Fibroblast of skin of left biceps (primary cell): Measurements from ENCODE around the gene S100A5.
"Not testable (repeated sequence)": the region's sequence is repeated elsewhere in the genome, so short reads cannot be mapped to it uniquely, and the experiment has no call there.

ENCODE experiments used
- DNase-seq, 2 experiments: peaks; one replicate each; pipeline ENCODE4 v3.0.0-alpha.2; 2013; ENCODE audit warnings: low read depth in 2 of 2

Gene S100A5

DNA sequence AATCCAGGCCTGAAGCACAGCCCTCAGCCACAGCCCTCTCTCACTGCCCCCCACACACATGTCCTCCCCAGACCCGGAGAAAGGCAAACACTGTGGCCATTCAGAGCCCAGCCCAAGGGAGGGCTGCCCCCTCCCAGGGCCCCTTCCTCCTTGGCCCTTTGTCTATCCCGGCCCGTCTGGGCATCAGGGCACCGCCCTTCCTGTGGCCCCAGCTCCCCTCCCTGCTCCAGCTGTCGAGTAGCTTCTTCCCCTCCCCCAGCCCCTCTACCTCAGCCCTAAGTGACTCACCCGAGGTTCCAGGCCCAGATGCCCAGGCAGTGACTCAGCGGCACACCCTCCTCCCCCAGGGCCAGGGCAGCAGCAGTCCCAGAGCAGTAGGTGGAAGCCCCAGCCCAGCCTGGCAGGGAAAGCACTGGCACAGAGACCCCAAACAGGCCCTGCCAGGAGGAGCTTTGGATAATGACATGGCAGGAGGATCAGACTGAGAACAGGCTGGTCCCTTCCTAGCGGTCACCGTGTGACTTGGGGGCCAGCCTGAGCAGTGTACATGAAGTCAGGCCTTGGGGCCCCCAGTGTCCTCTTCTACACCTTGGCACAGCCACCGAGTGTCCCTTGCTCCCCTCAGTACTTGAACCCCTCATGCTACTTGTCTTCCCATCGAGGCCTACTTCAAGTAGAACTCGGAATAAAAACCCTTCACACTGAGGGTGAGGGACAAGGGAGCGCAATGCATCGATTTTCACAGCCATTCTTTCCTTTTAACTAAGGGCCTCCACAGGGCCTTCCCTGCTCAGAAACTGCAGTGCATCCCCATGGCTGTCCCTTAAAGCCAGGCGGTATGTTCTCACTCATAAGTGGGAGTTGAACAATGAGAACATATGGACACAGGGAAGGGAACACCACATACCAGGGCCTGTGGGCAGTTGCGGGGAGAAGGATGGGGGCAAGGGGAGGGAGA, 26.0 kb upstream of the S100A5 start:
- DNase-seq = peak; percentile 91 to 92

DNA sequence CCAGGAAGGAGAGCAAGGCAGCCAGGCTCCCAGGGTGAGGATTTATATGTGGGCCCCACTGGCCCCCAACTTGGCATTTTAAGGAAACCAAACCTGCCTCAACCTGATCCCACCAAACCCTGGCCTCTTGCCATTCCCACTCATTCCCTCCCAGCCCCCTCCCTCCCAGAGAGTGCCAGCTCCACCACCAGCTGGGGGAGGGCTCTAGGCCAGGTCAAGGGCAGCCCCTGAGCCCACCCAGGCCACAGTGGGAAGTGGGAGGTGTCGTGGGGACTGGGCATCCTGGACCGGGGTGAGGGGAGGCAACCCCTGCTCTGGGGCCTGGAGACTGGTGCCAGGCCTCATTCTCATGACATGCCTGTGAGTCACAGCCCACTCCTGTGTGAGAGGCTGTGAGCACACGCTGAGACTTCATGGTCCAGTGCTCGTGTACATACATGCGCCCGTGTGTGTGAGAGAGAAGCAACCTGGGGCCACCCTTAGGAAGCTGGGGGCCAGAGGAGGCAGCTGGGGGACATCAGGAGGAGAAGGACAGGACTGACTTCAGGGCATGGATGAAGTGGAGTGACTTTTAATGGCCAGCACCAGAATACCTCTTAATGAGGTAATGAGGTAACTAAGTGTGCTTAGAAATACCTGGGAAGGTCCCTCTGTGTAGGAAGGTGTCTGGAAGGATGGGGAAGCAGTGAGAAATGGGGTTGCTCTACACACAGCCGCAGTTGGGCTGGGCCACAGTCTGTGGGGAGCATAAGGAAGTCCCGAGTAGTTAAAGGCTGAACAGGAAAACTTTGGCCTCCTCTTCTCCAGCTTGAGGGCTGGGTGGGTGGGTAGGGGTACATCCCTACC, 25.0 kb upstream of the S100A5 start, which contains the start of gene S100A2:
TSS of gene S100A2 (minus strand) at position 316 of the 846 bp plus-strand sequence. CDS start 1,967 bp downstream, outside the sequence.
- DNase-seq = peak; percentile 66 to 71

DNA sequence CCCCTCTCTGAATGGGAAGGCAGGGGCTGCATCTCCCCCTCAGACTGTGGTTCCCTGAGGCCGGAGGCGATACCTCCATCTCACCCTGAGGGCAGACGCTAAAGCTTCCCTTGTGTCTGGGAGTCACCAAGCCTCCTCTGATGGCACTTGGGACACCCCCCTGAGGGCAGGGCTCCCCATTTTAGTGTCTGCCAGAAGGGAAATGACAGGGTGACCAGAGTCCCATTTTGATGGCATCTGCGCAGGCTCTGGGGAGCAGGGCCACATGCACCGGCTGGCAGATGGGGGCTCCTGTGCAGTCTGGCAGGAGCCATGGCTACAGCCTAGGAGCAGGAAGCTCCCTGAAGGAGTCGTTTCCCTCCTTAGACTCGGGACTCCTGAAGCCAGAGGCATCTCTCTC, 23.3 kb upstream of the S100A5 start:
- no peak for DNase-seq

DNA sequence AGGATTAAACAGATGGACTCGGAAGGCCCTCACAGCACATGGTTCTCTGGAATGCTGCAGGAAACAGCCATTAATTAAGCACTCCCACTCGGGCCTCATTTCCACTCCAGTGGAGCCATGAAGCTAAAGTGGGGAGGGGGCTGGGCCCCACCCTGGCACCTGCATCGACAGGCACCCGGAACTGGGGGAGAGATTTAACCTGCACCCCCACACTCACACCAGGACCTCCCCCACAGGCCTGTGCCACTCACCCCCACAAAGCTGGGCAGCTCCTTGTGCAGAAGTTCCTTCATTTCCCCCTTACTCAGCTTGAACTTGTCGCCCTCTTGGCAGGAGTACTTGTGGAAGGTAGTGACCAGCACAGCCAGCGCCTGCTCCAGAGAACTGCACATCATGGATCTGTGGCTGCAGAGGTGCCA, 22.8 kb upstream of the S100A5 start:
- DNase-seq = no peak

DNA sequence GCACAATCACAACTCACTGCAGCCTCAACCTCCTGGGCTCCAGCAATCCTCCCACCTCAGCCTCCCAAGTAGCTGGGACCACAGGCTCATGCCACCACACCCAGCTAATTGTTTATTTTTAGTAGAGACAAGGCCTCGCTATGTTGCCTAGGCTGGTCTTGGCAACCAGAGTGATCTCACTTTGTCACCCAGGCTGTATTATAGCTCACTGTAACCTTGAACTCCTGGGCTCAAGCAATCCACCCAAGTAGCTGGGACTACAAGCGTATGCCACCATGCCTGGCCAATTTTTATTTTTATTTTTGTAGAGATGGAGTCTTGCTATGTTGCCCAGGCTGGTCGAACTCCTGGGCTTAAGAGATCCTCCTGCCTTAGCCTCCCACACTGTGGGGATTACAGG, 21.3 kb upstream of the S100A5 start:
- DNase-seq = not testable (repeated sequence)

DNA sequence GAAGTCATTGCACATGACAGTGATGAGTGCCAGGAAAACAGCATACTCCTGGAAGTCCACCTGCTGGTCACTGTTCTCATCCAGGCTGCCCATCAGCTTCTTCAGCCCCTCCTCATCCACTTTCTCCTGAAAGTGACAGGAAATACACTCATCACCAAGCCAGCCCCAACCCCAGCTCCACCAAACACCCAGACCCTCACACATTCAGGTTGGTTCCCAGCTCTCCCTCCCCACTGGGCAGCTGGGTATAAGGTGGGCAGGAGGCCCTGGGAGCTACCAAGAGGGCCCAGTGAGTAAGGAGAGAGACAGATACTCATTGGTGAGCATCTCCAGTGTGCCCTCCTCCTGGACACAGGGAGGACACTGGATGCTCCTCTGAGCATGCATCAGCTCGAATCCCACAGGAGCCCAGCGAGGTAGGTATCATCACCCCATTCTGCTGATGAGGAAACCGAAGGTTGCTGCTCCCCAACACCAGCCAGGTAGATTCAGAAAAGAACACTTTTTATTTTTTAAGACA, 20.8 kb upstream of the S100A5 start:
- DNase-seq = no peak

DNA sequence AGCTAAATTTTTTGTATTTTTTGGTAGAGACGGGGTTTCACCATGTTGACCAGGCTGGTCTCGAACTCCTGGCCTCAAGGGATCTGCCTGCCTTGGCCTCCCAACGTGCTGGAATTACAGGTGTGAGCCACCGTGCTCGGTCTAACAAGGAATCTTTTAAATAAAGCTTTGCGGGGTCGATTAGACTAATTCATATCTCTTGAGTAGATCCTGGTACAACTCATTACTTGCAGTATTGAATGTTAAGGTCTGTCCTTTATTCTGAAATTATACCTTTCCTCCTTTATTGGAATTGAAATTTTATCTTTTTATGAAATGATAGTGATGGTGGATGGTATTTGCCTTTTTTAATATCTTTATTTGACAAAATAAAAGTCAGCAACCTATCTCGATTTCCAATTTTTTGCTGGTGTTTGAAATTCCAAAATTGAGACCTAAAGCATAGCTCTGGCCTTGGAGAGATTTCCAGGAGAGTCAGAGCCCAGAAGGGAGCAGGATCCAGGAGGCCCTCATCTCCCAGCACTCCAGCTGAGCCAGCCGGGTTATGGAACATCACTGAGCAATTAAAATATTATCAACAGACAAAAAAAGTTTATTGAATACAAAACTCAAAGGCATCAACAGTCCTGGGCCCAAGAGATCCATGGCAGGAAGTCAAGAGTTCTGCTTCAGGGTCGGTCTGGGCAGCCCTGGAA, 20.2 kb upstream of the S100A5 start:
- no peak for DNase-seq

DNA sequence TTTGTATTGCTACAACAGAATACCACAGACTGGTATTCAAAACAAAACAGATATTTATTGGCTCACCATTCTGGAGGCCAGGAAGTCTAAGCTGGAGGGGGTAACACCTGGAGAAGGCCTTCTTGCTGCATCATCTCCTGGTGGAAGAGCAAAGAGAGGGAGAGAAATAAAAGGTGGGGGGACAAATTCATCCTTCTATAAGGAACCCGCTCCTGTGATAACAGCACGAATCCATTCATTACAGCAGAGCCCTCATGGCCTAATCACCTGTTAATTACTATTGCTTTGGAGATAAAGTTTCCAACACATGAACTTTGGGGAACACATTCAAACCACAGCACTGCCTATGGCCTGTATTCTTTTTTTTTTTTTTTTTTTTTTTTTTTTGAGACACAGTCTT, 19.5 kb upstream of the S100A5 start:
- no peak for DNase-seq

DNA sequence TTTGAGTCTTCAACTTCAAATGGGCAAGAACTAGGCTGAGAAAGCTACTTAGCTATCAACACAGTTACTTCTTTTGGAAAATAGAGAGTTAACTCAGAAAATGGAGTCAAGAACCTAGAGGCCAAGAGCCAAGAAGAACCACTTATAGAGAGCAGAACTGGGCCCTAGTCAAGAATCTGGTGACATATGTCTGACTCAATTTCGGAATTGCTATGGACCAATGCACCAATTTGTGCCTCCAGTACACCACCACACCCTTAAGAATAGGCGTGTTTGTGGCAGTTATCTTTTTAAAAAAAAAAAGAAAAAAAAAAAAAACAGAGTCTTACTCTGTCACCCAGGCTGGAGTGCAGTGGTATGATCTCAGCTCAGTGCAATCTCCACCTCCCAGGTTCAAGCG, 17.1 kb upstream of the S100A5 start:
- no peak for DNase-seq

DNA sequence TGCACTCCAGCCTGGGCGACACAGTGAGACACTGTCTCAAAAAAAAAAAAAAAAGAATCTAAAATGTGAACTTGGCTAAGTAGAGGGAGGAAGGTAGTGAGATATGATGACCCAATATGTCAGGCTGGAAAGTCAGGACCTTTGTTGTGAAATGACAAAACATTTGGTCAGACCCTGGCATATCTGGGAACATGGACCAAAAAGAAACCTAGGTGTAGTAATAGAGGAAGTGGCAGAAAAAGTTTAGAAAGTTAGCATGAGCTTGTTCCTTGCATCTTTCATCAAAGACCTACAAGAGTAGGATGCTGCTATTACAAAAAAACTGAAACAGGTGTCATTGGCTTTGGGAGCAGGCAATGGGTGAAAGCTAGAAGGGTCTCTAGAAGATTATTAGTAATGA, 15.6 kb upstream of the S100A5 start:
- DNase-seq = no peak

DNA sequence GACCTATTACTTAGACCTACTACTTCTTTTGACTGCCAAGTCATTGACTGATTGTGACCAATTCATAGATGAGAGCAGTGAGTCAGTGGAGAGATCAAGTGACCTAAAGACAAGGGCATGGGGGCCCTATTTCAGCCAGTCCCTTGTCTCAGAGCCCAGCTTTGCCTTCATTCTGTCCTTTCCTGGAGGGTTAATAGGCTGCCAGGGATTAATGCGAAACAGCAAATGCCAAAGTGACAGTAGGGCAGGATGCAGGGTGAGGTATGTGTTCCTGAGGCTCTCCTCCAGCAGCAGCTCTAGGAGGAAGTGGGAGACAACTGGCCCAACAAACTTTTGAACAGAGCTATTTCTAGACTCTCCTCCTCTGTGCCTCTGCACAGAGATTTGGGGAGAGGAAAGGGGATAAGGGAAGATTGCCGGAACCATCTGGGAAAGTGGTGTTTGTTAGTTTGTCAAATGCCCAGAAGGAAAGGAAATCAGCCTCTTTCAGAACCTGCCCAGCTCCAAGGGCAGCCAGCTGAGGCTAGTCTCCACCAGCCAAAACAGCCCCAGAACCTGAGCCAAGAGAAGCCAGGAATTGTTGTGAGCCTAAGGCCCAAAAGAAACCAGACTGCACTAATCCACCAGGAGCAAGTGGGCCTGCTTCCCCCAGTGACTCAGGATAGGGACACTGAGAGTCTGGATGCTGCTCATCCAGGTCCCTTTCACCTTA, 13.3 kb upstream of the S100A5 start:
- no peak for DNase-seq

DNA sequence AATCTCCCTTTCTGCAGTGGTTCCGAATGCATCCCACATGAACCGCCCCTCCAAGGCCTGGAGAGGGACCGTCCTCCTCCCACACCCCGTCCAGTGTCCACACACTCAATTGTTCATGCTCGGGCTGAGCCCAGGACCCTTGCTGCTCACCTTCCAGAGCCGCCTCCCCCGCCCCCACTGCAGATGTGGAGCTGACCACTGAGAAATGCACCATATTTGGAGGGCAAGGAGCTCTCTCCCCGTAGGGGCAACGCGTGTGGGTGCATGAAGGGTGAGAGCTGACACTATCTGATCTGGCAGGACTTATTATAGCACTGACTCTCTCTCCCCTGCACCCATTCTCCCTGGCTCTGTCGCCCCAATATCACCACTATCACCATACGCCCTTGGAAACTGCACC, 12.4 kb upstream of the S100A5 start:
- no peak for DNase-seq

DNA sequence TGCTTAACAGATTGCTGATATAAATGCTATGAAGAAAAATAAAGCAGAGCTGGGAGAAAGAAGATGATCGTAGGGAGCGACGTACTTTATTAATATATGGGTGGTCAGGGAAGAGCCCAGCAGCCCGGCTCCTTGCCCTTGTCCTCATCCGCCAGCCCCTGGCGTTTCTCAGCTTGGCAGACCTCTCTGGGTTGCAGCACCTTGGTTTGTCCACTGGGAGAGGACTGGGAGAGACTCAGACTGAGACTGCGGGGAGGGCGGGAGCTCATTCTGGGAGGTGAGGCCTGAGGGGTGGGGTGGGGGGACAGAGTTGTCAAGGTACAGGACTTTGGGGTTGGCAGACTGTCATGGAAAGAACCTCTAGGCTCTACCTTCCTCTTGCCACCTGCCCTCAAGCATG, 11.6 kb upstream of the S100A5 start:
- no peak for DNase-seq

DNA sequence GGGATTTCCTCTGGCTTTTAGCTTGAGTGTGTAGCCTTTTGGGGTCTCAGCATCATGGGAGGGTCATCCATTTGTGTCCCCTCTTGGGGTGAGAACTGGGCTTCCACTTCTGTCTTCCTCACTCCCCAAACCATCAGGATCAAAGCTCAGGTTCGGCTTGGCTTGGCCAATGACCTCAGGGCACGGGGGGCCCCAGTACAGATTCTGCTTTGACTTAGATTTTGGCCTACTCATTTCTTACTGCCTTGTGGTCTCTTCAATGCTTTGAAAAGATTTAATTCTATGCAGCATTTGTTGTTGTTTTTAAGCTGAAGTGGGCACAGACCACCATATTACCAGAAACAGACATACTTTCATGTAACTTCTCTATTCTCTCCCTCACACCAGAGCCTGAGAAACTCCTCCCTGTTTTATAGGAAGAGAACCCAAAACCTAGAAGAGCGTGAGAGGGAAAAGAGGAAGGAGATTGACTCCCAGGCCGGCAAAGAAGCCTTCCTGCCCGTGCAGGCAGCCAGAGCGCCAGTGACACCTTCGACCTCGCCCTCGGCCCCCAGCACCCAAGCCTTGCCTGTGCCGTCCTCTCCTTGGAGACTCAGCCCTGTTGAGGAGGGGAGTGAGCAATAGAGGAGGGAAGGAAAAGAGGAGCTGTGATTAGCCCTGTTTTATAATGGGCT, 10.2 kb upstream of the S100A5 start:
- DNase-seq = no peak

DNA sequence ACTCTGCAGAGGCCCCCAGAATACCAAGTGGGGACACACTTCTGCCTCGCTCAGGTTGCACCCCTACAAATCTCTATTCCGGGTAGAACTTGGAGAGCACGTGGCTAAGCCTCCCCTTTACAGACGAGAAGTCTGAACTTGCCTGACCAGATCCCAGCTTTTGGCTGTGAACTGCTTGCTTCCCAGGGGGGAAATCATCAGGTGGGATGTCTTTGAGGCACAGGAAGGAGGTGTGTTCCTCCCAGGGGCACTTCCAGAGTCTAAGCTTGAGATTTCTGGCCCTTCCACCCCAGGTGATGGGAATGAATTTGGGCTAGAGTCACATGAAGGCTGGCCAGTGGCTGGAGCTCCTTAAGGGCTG, 9.6 kb upstream of the S100A5 start:
- DNase-seq = no peak

DNA sequence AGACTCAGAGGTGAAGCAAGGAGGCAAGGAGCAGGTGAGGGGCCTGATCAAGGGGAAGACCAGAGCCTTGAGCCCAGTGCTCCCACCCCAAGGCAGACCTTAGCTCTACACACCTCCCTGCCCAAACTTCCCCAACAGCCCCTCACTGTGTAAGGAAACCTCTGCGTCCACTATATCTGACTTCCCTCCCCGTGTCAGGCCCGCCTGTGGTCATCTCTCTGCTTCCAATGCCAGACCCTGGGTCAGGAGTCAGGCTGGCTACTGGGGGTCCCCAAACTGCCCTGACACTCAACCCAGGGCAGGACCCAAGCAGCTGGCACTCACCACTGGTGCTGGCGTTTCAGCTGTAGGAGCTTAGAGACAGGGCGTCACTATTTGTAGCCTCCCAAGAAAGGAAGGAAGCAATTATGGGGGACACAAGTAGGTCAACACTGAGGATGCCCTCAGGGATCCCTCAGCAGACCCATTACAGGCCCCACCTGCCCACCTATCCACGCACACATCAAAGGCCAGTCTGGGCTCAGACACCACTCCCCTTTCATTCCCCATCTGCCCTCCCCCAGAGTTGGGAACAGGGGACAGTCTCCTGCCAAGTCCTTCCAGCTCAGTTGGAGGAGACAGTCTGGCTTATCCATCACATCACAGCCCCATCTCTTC, 9.1 kb upstream of the S100A5 start:
- no peak for DNase-seq

DNA sequence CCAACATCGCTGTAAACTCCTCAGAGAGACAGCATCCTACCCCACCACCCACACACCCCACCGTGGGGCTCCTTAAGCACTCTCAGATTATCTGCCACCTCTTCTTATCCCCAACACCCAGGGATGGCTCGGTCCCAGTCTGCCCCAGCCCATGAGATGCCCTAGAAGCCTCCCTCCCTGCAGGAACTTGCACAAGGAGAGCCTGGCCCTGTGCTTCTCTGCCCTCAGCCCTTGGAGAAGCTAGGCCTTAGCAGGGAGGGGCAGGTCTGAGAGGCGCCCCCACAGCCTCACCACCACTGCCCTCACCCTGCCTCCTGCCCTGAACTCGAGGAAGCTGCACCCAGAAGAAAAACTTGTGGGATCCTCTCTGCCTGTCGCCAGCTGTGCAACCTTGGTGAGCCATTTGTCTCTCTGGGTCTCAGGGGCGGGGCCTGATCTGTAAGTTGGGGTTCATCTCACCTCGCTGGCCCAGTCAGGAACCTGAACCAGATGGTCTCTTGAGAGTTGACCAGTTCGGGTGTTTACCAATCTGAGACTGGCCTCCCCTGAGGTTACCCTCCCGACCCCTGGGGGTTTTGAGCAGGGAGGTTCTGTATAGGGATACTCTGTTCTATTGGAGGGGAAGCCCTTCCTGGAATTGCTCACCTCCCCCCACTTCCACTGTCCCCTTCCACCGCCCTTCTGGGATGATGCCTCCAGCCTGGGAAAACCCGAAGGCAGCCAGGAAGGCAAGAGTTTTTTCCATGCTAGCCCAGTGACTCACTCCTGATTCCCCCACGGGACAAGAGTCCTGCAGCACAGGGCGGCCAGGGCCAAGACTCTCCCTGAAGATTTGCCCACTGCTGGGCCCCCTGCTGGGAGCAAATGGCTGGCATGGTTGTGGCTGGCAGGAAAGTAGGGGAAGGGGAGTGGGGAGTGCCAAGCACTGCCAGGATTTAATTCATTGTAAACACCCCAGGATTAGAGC, 8.3 kb upstream of the S100A5 start, which contains the start of gene S100A3:
TSS of gene S100A3 (minus strand) at position 537 of the 967 bp plus-strand sequence. CDS start 773 bp downstream, outside the sequence.
- DNase-seq = peak; percentile 61 to 66
